Activated T-cell treated with anti-CD3 and anti-CD28 coated beads for 4 hours (primary cell): ENCODE data around the gene DPF3.

Experiments used
- DNase-seq: peaks from one replicate; pipeline ENCODE4 v3.0.0-alpha.2; 2020

DPF3 gene

GRCh38 chr14:72790887-72791566 lies 102.9 kb downstream of the DPF3 start:
- no peak for DNase-seq

GRCh38 chr14:72788972-72789728 lies 104.8 kb downstream of the DPF3 start:
- DNase-seq: no peak

- no peak for DNase-seq
These were observed 105.6 kb downstream of the DPF3 start for GRCh38 chr14:72788255-72788654.

- DNase-seq: no peak
These were observed 106.1 kb downstream of the DPF3 start for GRCh38 chr14:72787841-72788240.

GRCh38 chr14:72786378-72787350 lies 107.2 kb downstream of the DPF3 start:
- no peak for DNase-seq

- DNase-seq: no peak
These were observed 110.2 kb downstream of the DPF3 start for GRCh38 chr14:72783741-72784140.

- no peak for DNase-seq
These were observed 111.1 kb downstream of the DPF3 start for GRCh38 chr14:72782817-72783216.

GRCh38 chr14:72781561-72782508 lies 112.1 kb downstream of the DPF3 start:
- no peak for DNase-seq

GRCh38 chr14:72780751-72781150 lies 113.2 kb downstream of the DPF3 start:
- no peak for DNase-seq

- no peak for DNase-seq
These were observed 114.2 kb downstream of the DPF3 start for GRCh38 chr14:72779679-72780078.

- DNase-seq: no peak
These were observed 116.3 kb downstream of the DPF3 start for GRCh38 chr14:72777636-72778035.

GRCh38 chr14:72776701-72777261 lies 117.1 kb downstream of the DPF3 start:
- no peak for DNase-seq

GRCh38 chr14:72775923-72776554 lies 117.9 kb downstream of the DPF3 start:
- no peak for DNase-seq

- no peak for DNase-seq
These were observed 118.8 kb downstream of the DPF3 start for GRCh38 chr14:72774894-72775620.

GRCh38 chr14:72774141-72774540 lies 119.8 kb downstream of the DPF3 start:
- no peak for DNase-seq

GRCh38 chr14:72771561-72771960 lies 122.3 kb downstream of the DPF3 start:
- DNase-seq: no peak

- DNase-seq: no peak
These were observed 127.6 kb downstream of the DPF3 start for GRCh38 chr14:72766296-72766695.

GRCh38 chr14:72763892-72764291 lies 130.0 kb downstream of the DPF3 start:
- DNase-seq: no peak

GRCh38 chr14:72759670-72760069 lies 134.2 kb downstream of the DPF3 start:
- DNase-seq: no peak

- no peak for DNase-seq
These were observed 134.9 kb downstream of the DPF3 start for GRCh38 chr14:72758993-72759392.

- DNase-seq: no peak
These were observed 135.5 kb downstream of the DPF3 start for GRCh38 chr14:72758420-72758819.
